Renal cortical epithelial cell (primary cell): ENCODE measurements around the gene CTNNA3. TPM values are rescaled to one million over a fixed set of nuclear protein-coding genes. Genes with fewer than 3 reads are reported as not detected.
"Not testable (repeated sequence)": the region's sequence is repeated elsewhere in the genome, so short reads cannot be mapped to it uniquely, and the experiment has no call there.

Experiments used
- DNase-seq: peaks from one replicate; pipeline ENCODE4 v3.0.0-alpha.2; 2011; ENCODE audit warnings: low read depth
- total RNA-seq: library from RNA; depleted of rRNA; stranded (reverse); fragments of >200 nt; gene quantifications from 2 replicates; pipeline ENCODE4 v1.2.3, GENCODE V29; 2014

CTNNA3 gene
- total RNA-seq, 1 donor from 2014 or later: under 0.01 TPM

- DNase-seq: peak; percentile 80
Measured at GRCh38 chr10:67602268-67602950, 93.6 kb downstream of the CTNNA3 start.

GRCh38 chr10:67599597-67599996 lies 96.4 kb downstream of the CTNNA3 start:
- no peak for DNase-seq

- DNase-seq: no peak
Measured at GRCh38 chr10:67596641-67597040, 99.4 kb downstream of the CTNNA3 start.

GRCh38 chr10:67587771-67588170 lies 108.2 kb downstream of the CTNNA3 start:
- no peak for DNase-seq

GRCh38 chr10:67575532-67575931 lies 120.5 kb downstream of the CTNNA3 start:
- no peak for DNase-seq

- no peak for DNase-seq
Measured at GRCh38 chr10:67573484-67573883, 122.5 kb downstream of the CTNNA3 start.

- DNase-seq: no peak
Measured at GRCh38 chr10:67571503-67571902, 124.5 kb downstream of the CTNNA3 start.

GRCh38 chr10:67558311-67558710 lies 137.7 kb downstream of the CTNNA3 start:
- not testable (repeated sequence) for DNase-seq

GRCh38 chr10:67553254-67553653 lies 142.7 kb downstream of the CTNNA3 start:
- peak; percentile 17 for DNase-seq

- DNase-seq: no peak
Measured at GRCh38 chr10:67550838-67551402, 145.1 kb downstream of the CTNNA3 start.

- DNase-seq: no peak
Measured at GRCh38 chr10:67550046-67550445, 145.9 kb downstream of the CTNNA3 start.

- no peak for DNase-seq
Measured at GRCh38 chr10:67549390-67549789, 146.6 kb downstream of the CTNNA3 start.

GRCh38 chr10:67541411-67541810 lies 154.6 kb downstream of the CTNNA3 start:
- no peak for DNase-seq

- no peak for DNase-seq
Measured at GRCh38 chr10:67539312-67539711, 156.7 kb downstream of the CTNNA3 start.

GRCh38 chr10:67537906-67538305 lies 158.1 kb downstream of the CTNNA3 start:
- no peak for DNase-seq

GRCh38 chr10:67533376-67533775 lies 162.6 kb downstream of the CTNNA3 start:
- DNase-seq: no peak

- DNase-seq: not testable (repeated sequence)
Measured at GRCh38 chr10:67530990-67531389, 165.0 kb downstream of the CTNNA3 start.

GRCh38 chr10:67527351-67527750 lies 168.6 kb downstream of the CTNNA3 start:
- DNase-seq: no peak

GRCh38 chr10:67521546-67521945 lies 174.4 kb downstream of the CTNNA3 start:
- no peak for DNase-seq

GRCh38 chr10:67520924-67521520 lies 175.0 kb downstream of the CTNNA3 start:
- peak; percentile 49 for DNase-seq

- DNase-seq: no peak
Measured at GRCh38 chr10:67519434-67519833, 176.6 kb downstream of the CTNNA3 start.

- DNase-seq: no peak
Measured at GRCh38 chr10:67518756-67519155, 177.2 kb downstream of the CTNNA3 start.

GRCh38 chr10:67518043-67518442 lies 178.0 kb downstream of the CTNNA3 start:
- DNase-seq: no peak
